Measurements from ENCODE around the gene INPP5D. TPM values are rescaled to one million over a fixed set of nuclear protein-coding genes. Genes with fewer than 3 reads are reported as not detected.

INPP5D gene
- total and polyA plus RNA-seq, 2 donors = 26.6 to 42.0 TPM

GRCh38 chr2:233218836-233219235 is 158.7 kb downstream of the INPP5D start:
- H3K4me3 ChIP-seq (ENCODE audit: low read length in 2 of 2) = no peak overlapping the region
- no peaks in the 10 kb centered on the region for H3K27me3 ChIP-seq (ENCODE audit: control insufficient read depth in 2 of 2, insufficient read depth in 1 of 2, low read length in 1 of 2)
- 99% methylated on average over 6 of the region's 6 CpGs for WGBS
- no peak overlapping the region for H3K27ac ChIP-seq (ENCODE audit: low read depth in 1 of 2, low read length in 1 of 2)
- no peaks in the 10 kb centered on the region for H3K9me3 ChIP-seq (ENCODE audit: control insufficient read depth in 2 of 2, insufficient read depth in 1 of 2, low read length in 1 of 2)
- H3K4me1 ChIP-seq (ENCODE audit: control insufficient read depth in 2 of 2, insufficient read depth in 2 of 2, low read length in 2 of 2) = no peaks in the 10 kb centered on the region
- no peaks in the 10 kb centered on the region for H3K36me3 ChIP-seq (ENCODE audit: control insufficient read depth in 2 of 2, insufficient read depth in 2 of 2, low read length in 1 of 2)
- no peak for DNase-seq (ENCODE audit: low read depth in 6 of 9, low spot score in 9 of 9)

GRCh38 chr2:233219848-233220247 is 159.7 kb downstream of the INPP5D start:
- 92% methylated on average over 1 of the region's 1 CpG for WGBS
- Histone ChIP-seq H3K27me3 (ENCODE audit: control insufficient read depth in 2 of 2, insufficient read depth in 1 of 2, low read length in 1 of 2) (no peaks in the 10 kb centered on the region), H3K36me3 (ENCODE audit: control insufficient read depth in 2 of 2, insufficient read depth in 2 of 2, low read length in 1 of 2) (no peaks in the 10 kb centered on the region), H3K27ac (ENCODE audit: low read depth in 1 of 2, low read length in 1 of 2) (no peak overlapping the region), H3K4me1 (ENCODE audit: control insufficient read depth in 2 of 2, insufficient read depth in 2 of 2, low read length in 2 of 2) (no peaks in the 10 kb centered on the region), H3K4me3 (ENCODE audit: low read length in 2 of 2) (no peak overlapping the region), H3K9me3 (ENCODE audit: control insufficient read depth in 2 of 2, insufficient read depth in 1 of 2, low read length in 1 of 2) (no peaks in the 10 kb centered on the region)
- no peak for DNase-seq (ENCODE audit: low read depth in 6 of 9, low spot score in 9 of 9)

GRCh38 chr2:233221378-233222063 is 161.4 kb downstream of the INPP5D start:
- no peaks in the 10 kb centered on the region for H3K27me3 ChIP-seq (ENCODE audit: control insufficient read depth in 2 of 2, insufficient read depth in 1 of 2, low read length in 1 of 2)
- no peak for DNase-seq (ENCODE audit: low read depth in 6 of 9, low spot score in 9 of 9)
- H3K9me3 ChIP-seq (ENCODE audit: control insufficient read depth in 2 of 2, insufficient read depth in 1 of 2, low read length in 1 of 2) = no peaks in the 10 kb centered on the region
- no peak overlapping the region for H3K4me3 ChIP-seq (ENCODE audit: low read length in 2 of 2)
- no peaks in the 10 kb centered on the region for H3K4me1 ChIP-seq (ENCODE audit: control insufficient read depth in 2 of 2, insufficient read depth in 2 of 2, low read length in 2 of 2)
- no peaks in the 10 kb centered on the region for H3K36me3 ChIP-seq (ENCODE audit: control insufficient read depth in 2 of 2, insufficient read depth in 2 of 2, low read length in 1 of 2)
- WGBS = over 99% methylated on average over 2 of the region's 2 CpGs
- H3K27ac ChIP-seq (ENCODE audit: low read depth in 1 of 2, low read length in 1 of 2) = no peak overlapping the region

- no peak overlapping the region for H3K27ac ChIP-seq (ENCODE audit: low read depth in 1 of 2, low read length in 1 of 2)
- H3K9me3 ChIP-seq (ENCODE audit: control insufficient read depth in 2 of 2, insufficient read depth in 1 of 2, low read length in 1 of 2) = no peaks in the 10 kb centered on the region
- H3K4me1 ChIP-seq (ENCODE audit: control insufficient read depth in 2 of 2, insufficient read depth in 2 of 2, low read length in 2 of 2) = no peaks in the 10 kb centered on the region
- H3K27me3 ChIP-seq (ENCODE audit: control insufficient read depth in 2 of 2, insufficient read depth in 1 of 2, low read length in 1 of 2) = no peaks in the 10 kb centered on the region
- no peak for DNase-seq (ENCODE audit: low read depth in 6 of 9, low spot score in 9 of 9)
- no peaks in the 10 kb centered on the region for H3K36me3 ChIP-seq (ENCODE audit: control insufficient read depth in 2 of 2, insufficient read depth in 2 of 2, low read length in 1 of 2)
- 95% methylated on average over 14 of the region's 14 CpGs for WGBS
- H3K4me3 ChIP-seq (ENCODE audit: low read length in 2 of 2) = no peak overlapping the region
Observed at GRCh38 chr2:233223059-233223894, 163.1 kb downstream of the INPP5D start.

GRCh38 chr2:233225230-233226068 is 165.3 kb downstream of the INPP5D start:
- 78% methylated on average over 5 of the region's 5 CpGs for WGBS

GRCh38 chr2:233226511-233227031 is 166.4 kb downstream of the INPP5D start:
- Histone ChIP-seq H3K27me3 (ENCODE audit: control insufficient read depth in 2 of 2, insufficient read depth in 1 of 2, low read length in 1 of 2) (no peaks in the 10 kb centered on the region), H3K4me3 (ENCODE audit: low read length in 2 of 2) (no peak overlapping the region), H3K36me3 (ENCODE audit: control insufficient read depth in 2 of 2, insufficient read depth in 2 of 2, low read length in 1 of 2) (no peaks in the 10 kb centered on the region), H3K27ac (ENCODE audit: low read depth in 1 of 2, low read length in 1 of 2) (no peak overlapping the region), H3K9me3 (ENCODE audit: control insufficient read depth in 2 of 2, insufficient read depth in 1 of 2, low read length in 1 of 2) (no peaks in the 10 kb centered on the region), H3K4me1 (ENCODE audit: control insufficient read depth in 2 of 2, insufficient read depth in 2 of 2, low read length in 2 of 2) (no peaks in the 10 kb centered on the region)
- no peak for DNase-seq (ENCODE audit: low read depth in 6 of 9, low spot score in 9 of 9)
- WGBS = 94% methylated on average over 2 of the region's 2 CpGs

More at GRCh38 chr2:233225230-233226068, 165.3 kb downstream of the INPP5D start:
- no peaks in the 10 kb centered on the region for H3K4me1 ChIP-seq (ENCODE audit: control insufficient read depth in 2 of 2, insufficient read depth in 2 of 2, low read length in 2 of 2)
- no peak overlapping the region for H3K4me3 ChIP-seq (ENCODE audit: low read length in 2 of 2)
- H3K27ac ChIP-seq (ENCODE audit: low read depth in 1 of 2, low read length in 1 of 2) = no peak overlapping the region
- H3K27me3 ChIP-seq (ENCODE audit: control insufficient read depth in 2 of 2, insufficient read depth in 1 of 2, low read length in 1 of 2) = no peaks in the 10 kb centered on the region
- H3K36me3 ChIP-seq (ENCODE audit: control insufficient read depth in 2 of 2, insufficient read depth in 2 of 2, low read length in 1 of 2) = no peaks in the 10 kb centered on the region
- no peaks in the 10 kb centered on the region for H3K9me3 ChIP-seq (ENCODE audit: control insufficient read depth in 2 of 2, insufficient read depth in 1 of 2, low read length in 1 of 2)
- DNase-seq (ENCODE audit: low read depth in 6 of 9, low spot score in 9 of 9) = no peak

GRCh38 chr2:233227346-233227978 is 167.3 kb downstream of the INPP5D start:
- Histone ChIP-seq H3K4me3 (ENCODE audit: low read length in 2 of 2) (no peak overlapping the region), H3K27me3 (ENCODE audit: control insufficient read depth in 2 of 2, insufficient read depth in 1 of 2, low read length in 1 of 2) (no peaks in the 10 kb centered on the region), H3K36me3 (ENCODE audit: control insufficient read depth in 2 of 2, insufficient read depth in 2 of 2, low read length in 1 of 2) (no peaks in the 10 kb centered on the region), H3K9me3 (ENCODE audit: control insufficient read depth in 2 of 2, insufficient read depth in 1 of 2, low read length in 1 of 2) (no peaks in the 10 kb centered on the region), H3K4me1 (ENCODE audit: control insufficient read depth in 2 of 2, insufficient read depth in 2 of 2, low read length in 2 of 2) (no peaks in the 10 kb centered on the region), H3K27ac (ENCODE audit: low read depth in 1 of 2, low read length in 1 of 2) (no peak overlapping the region)
- 96% methylated on average over 7 of the region's 7 CpGs for WGBS
- no peak for DNase-seq (ENCODE audit: low read depth in 6 of 9, low spot score in 9 of 9)

GRCh38 chr2:233228376-233228775 is 168.2 kb downstream of the INPP5D start:
- 96% methylated on average over 3 of the region's 3 CpGs for WGBS
- Histone ChIP-seq H3K27me3 (ENCODE audit: control insufficient read depth in 2 of 2, insufficient read depth in 1 of 2, low read length in 1 of 2) (no peaks in the 10 kb centered on the region), H3K9me3 (ENCODE audit: control insufficient read depth in 2 of 2, insufficient read depth in 1 of 2, low read length in 1 of 2) (no peaks in the 10 kb centered on the region), H3K36me3 (ENCODE audit: control insufficient read depth in 2 of 2, insufficient read depth in 2 of 2, low read length in 1 of 2) (no peaks in the 10 kb centered on the region), H3K27ac (ENCODE audit: low read depth in 1 of 2, low read length in 1 of 2) (no peak overlapping the region), H3K4me3 (ENCODE audit: low read length in 2 of 2) (no peak overlapping the region), H3K4me1 (ENCODE audit: control insufficient read depth in 2 of 2, insufficient read depth in 2 of 2, low read length in 2 of 2) (no peaks in the 10 kb centered on the region)
- no peak for DNase-seq (ENCODE audit: low read depth in 6 of 9, low spot score in 9 of 9)
